Uterus (tissue), 2 donors: ENCODE data around the gene LCE5A.

Source experiments
- POLR2A ChIP-seq, 2 donors: fragments of 450-650 bp; IDR thresholded peaks; one replicate each; pipeline ENCODE4 v1.6.1; 2016; ENCODE audit warnings: antibody characterized with exemption in 2 of 2, mild to moderate bottlenecking in 1 of 2, moderate library complexity in 1 of 2
- TF ChIP-seq, protein P1 (sequence below), 4 experiments: fragments of 200-600 bp in 2 of 4; fragments of 450-650 bp in 2 of 4; sonication (generic) in 2 of 4; IDR thresholded peaks; one replicate each; pipeline ENCODE4 v1.5.1; 2016 to 2019; ENCODE audit warnings: antibody characterized with exemption in 4 of 4, mild to moderate bottlenecking in 2 of 4, moderate library complexity in 1 of 4

DNA sequence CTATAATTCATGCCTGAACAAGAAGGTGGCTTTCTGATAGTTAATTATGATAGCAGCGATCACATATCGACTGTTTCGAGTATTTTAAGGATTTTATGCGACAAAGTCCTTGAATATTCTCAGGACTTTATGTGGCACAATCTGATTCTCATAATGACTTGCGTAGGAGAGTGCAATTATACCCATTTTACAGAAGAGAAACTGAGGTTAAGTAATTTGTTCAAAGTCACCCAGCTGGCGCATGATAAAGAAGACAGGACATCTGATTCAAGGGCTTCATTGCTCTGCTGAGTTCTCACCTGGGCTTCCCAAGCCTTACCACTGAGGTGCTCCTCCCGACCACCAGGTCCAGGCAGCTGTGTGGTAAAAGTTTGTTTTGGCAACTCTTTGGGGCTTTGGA is 5.5 kb downstream of the LCE5A start:
- TF ChIP-seq, protein P1, sequence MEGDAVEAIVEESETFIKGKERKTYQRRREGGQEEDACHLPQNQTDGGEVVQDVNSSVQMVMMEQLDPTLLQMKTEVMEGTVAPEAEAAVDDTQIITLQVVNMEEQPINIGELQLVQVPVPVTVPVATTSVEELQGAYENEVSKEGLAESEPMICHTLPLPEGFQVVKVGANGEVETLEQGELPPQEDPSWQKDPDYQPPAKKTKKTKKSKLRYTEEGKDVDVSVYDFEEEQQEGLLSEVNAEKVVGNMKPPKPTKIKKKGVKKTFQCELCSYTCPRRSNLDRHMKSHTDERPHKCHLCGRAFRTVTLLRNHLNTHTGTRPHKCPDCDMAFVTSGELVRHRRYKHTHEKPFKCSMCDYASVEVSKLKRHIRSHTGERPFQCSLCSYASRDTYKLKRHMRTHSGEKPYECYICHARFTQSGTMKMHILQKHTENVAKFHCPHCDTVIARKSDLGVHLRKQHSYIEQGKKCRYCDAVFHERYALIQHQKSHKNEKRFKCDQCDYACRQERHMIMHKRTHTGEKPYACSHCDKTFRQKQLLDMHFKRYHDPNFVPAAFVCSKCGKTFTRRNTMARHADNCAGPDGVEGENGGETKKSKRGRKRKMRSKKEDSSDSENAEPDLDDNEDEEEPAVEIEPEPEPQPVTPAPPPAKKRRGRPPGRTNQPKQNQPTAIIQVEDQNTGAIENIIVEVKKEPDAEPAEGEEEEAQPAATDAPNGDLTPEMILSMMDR (IDR thresholded peaks at IDR 0.05) = no peak
- TF ChIP-seq POLR2A (IDR thresholded peaks at IDR 0.05) = no peak
